Measurements from ENCODE around the gene ASB13. TPM values are rescaled to one million over a fixed set of nuclear protein-coding genes. Genes with fewer than 3 reads are reported as not detected.

The ASB13 gene
- total and polyA plus RNA-seq, 5 experiments from 2014 or later = 11.5 to 23.9 (median 18.5) TPM

DNA sequence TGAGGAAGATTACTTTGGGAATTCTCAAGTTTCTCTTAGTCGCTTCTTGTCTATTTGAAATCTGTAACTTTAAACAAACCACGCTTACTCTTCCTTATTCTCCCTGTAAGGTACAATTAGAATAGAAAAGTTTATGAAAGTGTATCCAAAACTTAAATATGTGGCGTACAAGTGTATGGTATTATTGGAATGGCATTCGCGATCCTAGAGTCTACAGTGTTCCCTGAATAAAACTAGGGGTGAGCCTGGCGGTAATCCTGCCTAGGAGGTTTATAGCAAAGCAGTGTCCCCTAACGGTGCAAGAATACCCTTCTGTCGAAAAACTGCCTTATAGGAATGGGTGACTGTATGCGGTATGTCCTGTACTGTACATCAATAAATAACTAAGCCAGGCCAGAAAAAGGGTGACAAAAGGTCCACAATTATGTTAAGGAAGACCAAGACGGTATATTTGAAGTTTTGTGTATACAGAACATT lies 19.4 kb upstream of the ASB13 start:
- Mint-ChIP-seq H3K4me3 (peak overlapping the region; percentile 92 to 99 (median 97)), H3K36me3 (peaks cover 0 to 11% (median 0%) of the 10 kb centered on the region in 3 donors), H3K27me3 (no peaks in the 10 kb centered on the region), H3K4me1 (peaks cover 17 to 60% (median 48%) of the 10 kb centered on the region in 4 donors), H3K9me3 (no peaks in the 10 kb centered on the region), H3K27ac (peak overlapping the region; percentile 95 to 99 (median 98))
- peak in 1 of 10 donors; percentile 19 for DNase-seq
- POLR2A ChIA-PET = interaction anchor here (2.3 kb wide), 1 partner anchor 128 kb away, joined by 16 read pairs; the partner anchor contains the start of gene GDI2
- no peak for ATAC-seq

DNA sequence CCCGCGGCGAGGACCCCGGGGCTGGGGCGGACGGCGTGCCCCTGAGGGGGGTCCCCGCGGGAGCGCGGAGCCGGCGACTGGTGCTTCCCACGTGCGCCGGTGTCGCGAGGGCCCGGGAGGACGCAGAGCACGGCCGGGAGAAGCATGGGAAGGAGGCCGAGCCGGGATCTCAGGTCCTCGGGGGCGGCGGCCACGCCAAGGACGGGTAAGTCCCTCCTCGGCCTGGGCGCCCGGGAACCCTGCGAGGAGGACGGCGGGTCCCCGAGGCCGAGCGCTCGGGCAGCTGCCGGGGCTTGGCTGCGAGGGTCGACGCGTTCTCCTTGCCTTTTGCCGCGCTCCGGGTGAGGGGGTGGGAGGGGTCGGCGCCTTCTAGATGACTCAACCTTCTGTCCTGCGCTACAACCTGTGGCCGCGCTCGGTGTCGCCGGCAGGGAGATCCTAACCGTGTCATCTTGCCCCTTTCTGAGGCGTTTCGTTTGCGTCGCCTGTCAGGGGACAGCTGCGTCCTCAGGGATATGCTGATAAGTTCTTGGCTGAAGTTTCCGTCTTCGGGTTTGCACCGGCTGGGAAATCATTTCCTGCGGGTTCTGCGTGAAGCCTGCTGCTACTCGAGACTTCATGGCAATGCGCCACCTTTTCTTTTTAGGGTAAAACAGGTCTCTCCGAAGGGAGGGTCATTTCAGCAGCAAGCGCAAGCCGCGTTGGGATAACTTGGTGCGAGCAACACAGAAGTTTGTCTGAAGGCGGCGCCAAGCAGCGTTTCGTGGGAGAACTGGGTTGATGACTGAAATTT lies 18.8 kb upstream of the ASB13 start:
- ATAC-seq (peak; percentile 61 to 70), DNase-seq (peak; percentile 48 to 78 (median 65))
- H3K27ac Mint-ChIP-seq = peak overlapping the region; percentile 95 to 99 (median 98)
- H3K27me3 Mint-ChIP-seq = no peaks in the 10 kb centered on the region
- no peaks in the 10 kb centered on the region for H3K9me3 Mint-ChIP-seq
- POLR2A ChIA-PET = interaction anchor here (0.7 to 2.3 kb wide), 5 partner anchors 16 to 725 kb away, joined by 3 to 16 read pairs (median 3); partner anchors contain the start of genes ANKRD16, FBH1 and GDI2
- peaks cover 0 to 11% (median 0%) of the 10 kb centered on the region in 3 donors for H3K36me3 Mint-ChIP-seq
- peak overlapping the region; percentile 92 to 99 (median 97) for H3K4me3 Mint-ChIP-seq
- peaks cover 17 to 53% (median 45%) of the 10 kb centered on the region in 4 donors for H3K4me1 Mint-ChIP-seq

DNA sequence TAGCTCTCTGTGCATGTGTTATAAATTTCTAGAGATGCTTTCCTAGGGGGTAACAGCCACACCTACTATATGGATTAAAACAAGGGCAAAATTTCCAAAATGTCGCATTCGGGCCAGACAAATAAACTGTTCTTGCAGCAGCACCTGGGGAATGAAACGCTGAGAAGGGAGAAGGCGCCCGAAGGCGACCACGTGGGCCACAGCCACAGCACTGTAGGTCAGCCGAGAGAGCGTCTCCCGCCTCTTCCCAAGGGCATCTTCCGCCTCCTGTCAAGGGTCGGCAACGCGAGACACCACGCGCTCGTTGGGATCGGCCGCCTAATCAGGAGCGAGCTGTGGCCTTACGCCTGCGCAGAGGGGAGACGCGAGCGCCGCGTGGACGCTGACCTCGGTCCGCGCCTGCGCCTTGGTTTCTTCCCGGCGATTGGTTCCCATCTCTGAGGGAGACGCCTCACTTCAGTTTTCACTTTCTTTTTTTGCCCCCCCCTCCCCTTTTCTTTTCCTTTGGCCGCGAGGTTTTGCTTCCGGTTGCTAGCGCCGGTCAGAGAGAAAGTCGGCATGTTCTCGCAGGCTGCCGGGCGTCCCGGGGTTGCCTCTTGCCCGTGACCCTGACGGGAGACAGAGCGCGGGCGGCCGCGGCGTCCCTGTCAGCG lies 18.0 kb upstream of the ASB13 start, which contains the start of gene TASOR2:
TSS of gene TASOR2 (plus strand) at position 521 of the 653 bp plus-strand sequence. CDS start 35,805 bp downstream, outside the sequence.
- Mint-ChIP-seq H3K4me3 (peak within 1 kb of the TSS; percentile 92 to 99 (median 97)), H3K9me3 (no peaks in the 10 kb centered on the region), H3K4me1 (peaks cover 17 to 50% (median 45%) of the 10 kb centered on the region in 4 donors), H3K27me3 (peaks cover 0 to 3% (median 0%) of the 10 kb centered on the region in 5 donors), H3K27ac (peak within 1 kb of the TSS; percentile 95 to 99 (median 98)), H3K36me3 (peaks cover 0 to 11% (median 0%) of the 10 kb centered on the region in 3 donors)
- POLR2A ChIA-PET = interaction anchor here (0.7 to 2.3 kb wide), 7 partner anchors 9 to 726 kb away, joined by 3 to 16 read pairs (median 3); partner anchors contain the start of genes ANKRD16, FBH1 and GDI2
- peak; percentile 82 to 88 for ATAC-seq
- DNase-seq = peak; percentile 90 to 97 (median 95)

DNA sequence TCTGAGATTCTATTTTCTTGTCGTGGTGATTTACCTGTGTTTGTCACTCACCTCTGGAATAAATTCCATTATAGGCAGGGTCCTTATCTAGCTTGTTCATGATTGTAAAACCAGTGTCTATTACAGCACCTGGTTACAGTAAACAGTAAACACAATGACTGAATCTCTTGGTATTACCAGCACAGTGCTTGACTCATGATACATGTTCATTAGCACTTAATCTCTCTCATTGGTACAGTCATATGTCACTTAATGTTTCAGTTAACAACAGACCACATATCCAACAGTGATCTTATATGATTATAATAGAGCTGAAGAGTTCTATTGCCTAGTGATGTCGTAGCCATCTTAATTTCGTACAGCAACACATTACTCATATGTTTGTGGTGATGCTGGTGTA lies 16.7 kb upstream of the ASB13 start:
- no peak overlapping the region for H3K27ac Mint-ChIP-seq
- H3K36me3 Mint-ChIP-seq = peaks cover 0 to 3% (median 0%) of the 10 kb centered on the region in 3 donors
- no peak overlapping the region for H3K4me3 Mint-ChIP-seq
- ATAC-seq (no peak), DNase-seq (no peak)
- peaks cover 4 to 11% (median 6%) of the 10 kb centered on the region in 5 donors for H3K27me3 Mint-ChIP-seq
- peaks cover 14 to 39% (median 33%) of the 10 kb centered on the region in 4 donors for H3K4me1 Mint-ChIP-seq
- POLR2A ChIA-PET = interaction anchor here (0.8 to 1.6 kb wide), 2 partner anchors 29 to 391 kb away, joined by 3 read pairs; no protein-coding TSS in a partner anchor
- H3K9me3 Mint-ChIP-seq = no peaks in the 10 kb centered on the region

DNA sequence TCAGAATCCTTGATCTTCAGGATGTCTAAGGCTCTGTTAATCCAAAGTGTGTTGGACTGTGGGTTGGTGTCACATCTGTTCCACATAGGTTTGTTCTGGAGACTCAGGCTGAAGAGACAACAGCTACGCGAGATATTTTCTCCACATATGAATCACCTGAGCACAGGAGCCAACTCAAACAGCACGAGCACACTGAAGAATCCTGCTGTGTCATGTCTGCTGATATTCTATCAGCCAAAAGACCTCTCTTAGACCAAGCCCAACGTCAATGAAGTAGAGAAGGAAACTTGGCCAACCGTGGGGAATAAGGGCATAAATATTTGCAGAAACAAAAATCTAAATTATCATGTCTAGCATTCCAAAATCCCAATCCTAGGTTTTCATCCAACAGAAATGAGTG lies 15.5 kb upstream of the ASB13 start:
- ATAC-seq (no peak), DNase-seq (no peak)
- H3K27me3 Mint-ChIP-seq = peaks cover 6 to 22% (median 12%) of the 10 kb centered on the region in 5 donors
- H3K36me3 Mint-ChIP-seq = no peaks in the 10 kb centered on the region
- no peak overlapping the region for H3K4me3 Mint-ChIP-seq
- peaks cover 10 to 27% (median 23%) of the 10 kb centered on the region in 4 donors for H3K4me1 Mint-ChIP-seq
- no peak overlapping the region for H3K27ac Mint-ChIP-seq
- no peaks in the 10 kb centered on the region for H3K9me3 Mint-ChIP-seq
- POLR2A ChIA-PET = interaction anchor here (0.7 kb wide), 1 partner anchor 9 kb away, joined by 3 read pairs; no protein-coding TSS in a partner anchor

DNA sequence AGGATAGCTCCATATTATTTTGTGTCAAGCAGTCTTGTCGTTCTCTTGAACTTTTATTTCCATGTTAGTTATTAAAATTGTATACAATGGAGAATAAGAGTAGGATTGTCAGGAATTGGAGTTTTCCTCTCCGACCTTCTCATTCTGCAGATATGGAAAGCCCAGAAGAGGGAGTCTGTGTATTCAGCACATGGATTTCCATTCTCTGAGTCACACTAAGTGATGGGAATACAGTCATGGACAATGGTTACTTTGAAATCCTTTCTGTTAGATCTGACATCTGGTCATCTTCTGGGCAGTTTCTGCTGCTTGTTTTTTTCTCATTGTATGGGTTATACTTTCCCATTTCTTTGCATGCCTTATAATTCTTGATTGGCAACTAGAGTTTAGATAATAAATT lies 13.2 kb upstream of the ASB13 start:
- Mint-ChIP-seq H3K36me3 (no peaks in the 10 kb centered on the region), H3K9me3 (peaks cover 0 to 1% (median 0%) of the 10 kb centered on the region in 9 donors), H3K4me1 (peaks cover 4 to 10% (median 9%) of the 10 kb centered on the region in 4 donors), H3K27me3 (peaks cover 6 to 29% (median 16%) of the 10 kb centered on the region in 5 donors), H3K4me3 (no peak overlapping the region), H3K27ac (no peak overlapping the region)
- no peak for ATAC-seq
- no peak for DNase-seq
- POLR2A ChIA-PET = no interaction called here

DNA sequence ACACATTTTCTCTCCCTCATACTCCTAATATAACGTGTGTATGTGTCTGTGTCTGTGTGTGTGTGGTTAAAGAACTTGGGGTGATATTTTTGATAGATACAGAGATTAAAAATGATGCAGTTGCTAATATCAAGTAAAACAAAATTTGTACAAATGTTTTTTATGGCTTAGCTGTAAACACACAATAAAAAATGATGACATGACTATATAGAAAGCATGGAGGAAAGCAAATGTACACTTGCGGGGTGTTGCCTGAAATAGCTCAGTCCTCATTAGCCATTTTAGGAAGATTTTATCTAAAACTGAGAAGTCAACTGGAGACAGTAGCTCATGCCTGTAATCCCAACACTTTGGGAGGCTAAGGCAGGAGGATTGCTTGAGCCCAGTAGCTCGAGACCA lies 12.6 kb upstream of the ASB13 start:
- no peak for ATAC-seq
- DNase-seq = no peak
- Mint-ChIP-seq H3K27ac (peak overlapping the region in 1 of 10 donors; percentile 83), H3K36me3 (peaks cover 0 to 3% (median 0%) of the 10 kb centered on the region in 3 donors), H3K9me3 (peaks cover 0 to 5% (median 2%) of the 10 kb centered on the region in 9 donors), H3K4me1 (peaks cover 2 to 5% (median 3%) of the 10 kb centered on the region in 4 donors), H3K27me3 (peaks cover 6 to 29% (median 17%) of the 10 kb centered on the region in 5 donors), H3K4me3 (no peak overlapping the region)
- POLR2A ChIA-PET = no interaction called here

DNA sequence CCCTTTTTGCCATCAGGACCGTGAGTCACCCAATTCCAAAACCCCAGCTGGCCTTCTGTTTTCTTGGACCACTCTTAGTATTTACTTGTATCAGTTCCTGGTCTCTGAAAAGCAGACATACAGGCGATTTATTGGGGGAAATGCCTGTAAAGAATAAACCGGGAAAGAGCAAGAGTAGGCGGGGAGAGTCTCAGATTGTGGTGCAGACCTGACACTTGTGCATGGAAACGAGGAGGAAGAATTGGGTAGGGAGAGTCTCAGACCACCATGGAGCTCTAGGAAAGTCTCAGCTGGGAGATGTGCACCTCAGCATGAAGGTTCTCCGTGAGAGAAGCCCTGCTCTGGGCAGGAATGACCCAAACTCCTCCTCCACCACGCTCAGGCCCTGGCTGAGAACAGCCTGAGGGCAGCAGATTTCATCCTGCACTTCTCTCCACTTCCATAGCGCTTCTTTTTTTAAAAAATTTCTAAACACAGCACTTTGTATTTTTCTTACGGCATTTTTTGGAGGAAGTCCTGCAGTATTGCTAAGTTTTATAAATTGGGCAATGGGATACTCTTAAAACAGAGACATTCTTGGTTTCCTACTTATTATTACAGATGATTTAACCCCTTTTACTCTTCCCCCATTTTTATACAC lies 12.1 kb upstream of the ASB13 start:
- no peak overlapping the region for H3K4me3 Mint-ChIP-seq
- DNase-seq (no peak), ATAC-seq (no peak)
- peaks cover 0 to 3% (median 0%) of the 10 kb centered on the region in 3 donors for H3K36me3 Mint-ChIP-seq
- POLR2A ChIA-PET = no interaction called here
- peaks cover 6 to 29% (median 17%) of the 10 kb centered on the region in 5 donors for H3K27me3 Mint-ChIP-seq
- H3K4me1 Mint-ChIP-seq = peaks cover 0 to 2% (median under 1%) of the 10 kb centered on the region in 4 donors
- peaks cover 0 to 7% (median 2%) of the 10 kb centered on the region in 9 donors for H3K9me3 Mint-ChIP-seq
- no peak overlapping the region for H3K27ac Mint-ChIP-seq

DNA sequence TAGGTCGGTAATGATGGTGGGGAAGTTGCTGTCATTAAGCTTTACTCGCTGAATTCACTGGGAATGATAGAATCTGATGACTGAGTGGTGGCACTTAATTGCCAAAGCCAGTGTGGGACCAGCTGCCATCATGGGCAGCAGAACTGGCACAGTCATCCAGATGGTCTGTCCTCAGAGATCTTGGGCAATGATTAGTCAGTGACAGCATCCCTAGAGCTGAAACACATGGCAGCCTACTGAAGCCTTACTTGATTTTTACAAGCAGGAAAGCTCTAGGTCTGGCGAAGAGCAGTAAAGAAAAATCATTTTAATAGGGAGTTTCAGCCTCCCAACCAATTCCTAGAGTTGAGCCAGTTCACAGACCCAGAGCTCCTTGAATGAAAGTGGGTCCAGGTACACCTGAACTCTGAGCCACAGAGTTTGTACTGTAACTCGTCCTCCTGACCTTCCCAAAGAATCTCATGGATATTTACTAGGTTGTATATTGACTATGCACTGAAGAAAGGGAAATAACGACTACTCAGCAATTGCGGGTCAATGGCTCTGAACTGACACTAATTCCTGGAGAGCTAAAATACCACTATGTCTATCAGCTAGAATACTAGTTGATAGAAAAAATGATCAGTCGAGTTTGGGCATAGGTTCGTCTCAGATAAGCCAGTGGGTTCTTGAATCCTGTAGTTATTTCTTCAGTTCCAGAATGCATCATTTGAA lies 4.4 kb upstream of the ASB13 start:
- POLR2A ChIA-PET = interaction anchor here (1.1 kb wide), 1 partner anchor 9 kb away, joined by 3 read pairs; no protein-coding TSS in a partner anchor
- ATAC-seq = no peak
- Mint-ChIP-seq H3K9me3 (peaks cover 0 to 16% (median 3%) of the 10 kb centered on the region in 9 donors), H3K36me3 (peaks cover 0 to 3% (median 0%) of the 10 kb centered on the region in 3 donors), H3K4me3 (no peak overlapping the region), H3K27ac (no peak overlapping the region), H3K4me1 (peaks cover 3 to 10% (median 8%) of the 10 kb centered on the region in 4 donors), H3K27me3 (peaks cover 0 to 13% (median 0%) of the 10 kb centered on the region in 5 donors)
- no peak for DNase-seq

DNA sequence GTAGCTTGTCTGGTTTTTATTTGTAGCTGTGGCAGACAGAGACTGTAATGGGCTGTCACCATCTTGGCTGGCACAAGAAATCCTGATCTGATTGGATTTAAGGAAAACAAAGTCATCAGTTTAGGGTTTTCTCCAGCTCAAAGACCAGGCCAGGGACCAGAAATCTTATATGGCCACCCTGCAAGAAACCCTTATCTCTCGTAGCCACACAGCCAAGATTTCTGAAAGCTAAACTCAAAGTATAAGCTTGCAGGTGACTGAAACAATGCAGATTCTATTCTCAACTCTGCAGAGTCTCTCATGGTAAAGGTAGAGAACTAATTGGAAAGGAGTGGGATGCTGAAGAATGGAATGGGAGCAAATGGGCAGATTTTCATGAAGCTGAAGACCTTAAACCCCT lies 3.2 kb upstream of the ASB13 start:
- ATAC-seq = no peak

DNA sequence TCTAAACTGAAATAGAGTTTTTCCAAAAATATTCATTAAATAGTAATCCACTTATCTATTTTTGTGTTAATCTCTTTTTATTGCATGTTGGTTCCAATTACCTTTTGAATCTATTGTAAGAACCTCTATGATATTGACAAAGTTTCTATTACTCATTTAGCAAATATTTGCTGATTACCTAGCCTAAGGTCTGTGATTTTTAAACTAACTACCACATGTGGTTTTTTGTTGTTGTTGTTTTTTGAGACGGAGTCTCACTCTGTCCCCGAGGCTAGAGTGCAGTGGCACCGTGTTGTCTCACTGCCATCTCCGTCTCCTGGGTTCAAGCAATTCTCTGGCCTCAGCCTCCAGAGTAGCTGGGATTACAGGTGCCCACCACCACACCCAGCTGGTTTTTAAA lies 2.0 kb upstream of the ASB13 start:
- no peak for ATAC-seq
- POLR2A ChIA-PET = no interaction called here
- no peak for DNase-seq
- H3K27ac Mint-ChIP-seq = no peak overlapping the region
- no peak overlapping the region for H3K4me3 Mint-ChIP-seq
- peaks cover 0 to 10% (median 0%) of the 10 kb centered on the region in 5 donors for H3K27me3 Mint-ChIP-seq
- peaks cover 11 to 23% (median 21%) of the 10 kb centered on the region in 4 donors for H3K4me1 Mint-ChIP-seq
- H3K9me3 Mint-ChIP-seq = peaks cover 0 to 9% (median 1%) of the 10 kb centered on the region in 9 donors
- H3K36me3 Mint-ChIP-seq = no peaks in the 10 kb centered on the region

More for the DNA sequence above, 3.2 kb upstream of the ASB13 start:
- no peak for DNase-seq
- Mint-ChIP-seq H3K27ac (peak overlapping the region in 1 of 10 donors; percentile 24), H3K4me1 (peaks cover 6 to 19% (median 15%) of the 10 kb centered on the region in 4 donors), H3K36me3 (peaks cover 0 to 3% (median 0%) of the 10 kb centered on the region in 3 donors), H3K27me3 (peaks cover 0 to 13% (median 0%) of the 10 kb centered on the region in 5 donors), H3K9me3 (peaks cover 0 to 16% (median 3%) of the 10 kb centered on the region in 9 donors), H3K4me3 (no peak overlapping the region)
- POLR2A ChIA-PET = interaction anchor here (1.0 kb wide), 1 partner anchor 15 kb away, joined by 3 read pairs; the partner anchor contains the start of gene TASOR2
